Kidney (tissue), 14 donors: Measurements from ENCODE around the gene STK24. TPM values are rescaled to one million over a fixed set of nuclear protein-coding genes. Genes with fewer than 3 reads are reported as not detected.

Experiments
- DNase-seq, 5 donors: peaks; one replicate each; pipeline ENCODE4 v3.0.0-alpha.2; 2013 to 2020
- FAIRE-seq: peaks from 2 replicates; lab custom pipeline; 2012; peaks lifted over from hg19 to GRCh38; lab: Jason Lieb, UNC
- H3K27ac ChIP-seq, 2 donors: one replicate each; pipeline ENCODE4 v1.7.0; 2013; ENCODE audit warnings: low read depth in 2 of 2, low read length in 2 of 2, inconsistent platforms in 1 of 2
- H3K27me3 ChIP-seq: one replicate; pipeline ENCODE4 v1.7.1; 2013; ENCODE audit warnings: low read length, inconsistent platforms; ENCODE audit not compliant: control insufficient read depth, insufficient read depth
- H3K36me3 ChIP-seq, 3 donors: one replicate each; pipeline versions ENCODE4 v1.7.0 to v1.7.1; 2013; ENCODE audit warnings: low read length in 3 of 3, control low read depth in 1 of 3, inconsistent platforms in 1 of 3; ENCODE audit not compliant: insufficient read depth in 3 of 3, control insufficient read depth in 2 of 3
- H3K4me1 ChIP-seq, 3 donors: one replicate each; pipeline versions ENCODE4 v1.7.0 to v1.7.1; 2013; ENCODE audit warnings: low read length in 3 of 3, inconsistent platforms in 1 of 3, low read depth in 1 of 3; ENCODE audit not compliant: control insufficient read depth in 2 of 3, insufficient read depth in 2 of 3
- H3K4me3 ChIP-seq, 3 donors: one replicate each; pipeline versions ENCODE4 v1.7.0 to v1.8.1; 2013; ENCODE audit warnings: low read length in 3 of 3, control low read depth in 1 of 3, inconsistent platforms in 1 of 3
- H3K9ac ChIP-seq, 3 donors: one replicate each; pipeline versions ENCODE4 v1.7.0 to v1.7.1; 2013; ENCODE audit warnings: low read length in 3 of 3, control low read depth in 1 of 3, inconsistent platforms in 1 of 3
- H3K9me3 ChIP-seq, 3 donors: one replicate each; pipeline versions ENCODE4 v1.7.0 to v1.7.1; 2013; ENCODE audit warnings: low read length in 3 of 3, control low read depth in 1 of 3, inconsistent platforms in 1 of 3; ENCODE audit not compliant: control insufficient read depth in 2 of 3, insufficient read depth in 1 of 3
- CTCF ChIP-seq: IDR thresholded peaks from 3 replicates; pipeline ENCODE4 v1.5.1; 2012; ENCODE audit warnings: mild to moderate bottlenecking, moderate library complexity, borderline replicate concordance; ENCODE audit not compliant: insufficient read depth; ENCODE audit errors: extremely low read depth
- intact Hi-C: fragments of 100-400 bp; cut with DNase I; formaldehyde crosslinking; loops from one replicate; pipeline ENCODE4 v1.11.1; 2022
- polyA plus RNA-seq: library from polyadenylated mRNA; stranded (reverse); fragments of 350-450 nt; fragmentation: Illumina TruSeq; extraction: RNeasy Lipid Tissue Mini Kit (QIAGEN cat#74804); gene quantifications from one replicate; pipeline ENCODE4 v1.2.3, GENCODE V29; 2014; ENCODE audit warnings: low read depth, low replicate concordance; ENCODE audit not compliant: insufficient read depth
- total RNA-seq: library from RNA; stranded (reverse); fragmentation: NEBNext Ultra II Directional; extraction: Animal tissue kit (Norgen Biotek cat#: 25700); gene quantifications from one replicate; pipeline ENCODE4 v1.2.1, GENCODE V29; 2021
- donor health status: control.
- donor health status: control.
- donor health status: control.
- donor health status: control.
- donor health status: control.
- donor health status: DM: yes; HTN: yes; CAD: no.
- donor health status: Normal renal cell carcinoma (clear cell type).

The STK24 gene
- total and polyA plus RNA-seq, 2 donors from 2014 or later, result 56.7 to 122 TPM

DNA sequence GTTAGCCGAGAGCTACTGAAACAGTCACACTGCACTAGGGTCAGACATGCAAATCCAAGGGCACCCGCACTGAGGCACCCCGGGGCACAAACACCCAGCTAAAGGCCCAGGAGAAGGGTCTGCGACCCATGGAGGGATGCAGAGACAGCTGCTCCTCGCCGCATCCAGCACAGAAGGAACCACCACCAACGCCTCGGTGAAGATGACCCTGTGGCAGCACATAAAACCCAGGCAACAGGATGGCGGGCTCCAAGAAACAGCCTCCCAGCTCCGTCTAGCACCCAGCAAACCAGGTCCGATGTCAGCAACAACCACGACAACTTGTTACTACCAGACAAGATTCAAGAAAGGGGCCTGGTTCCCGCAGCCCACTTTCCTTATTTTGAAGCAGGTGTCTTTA, 82.1 kb downstream of the STK24 start:
- Histone ChIP-seq H3K4me3 (no peak overlapping the region), H3K27ac (no peak overlapping the region), H3K9me3 (no peaks in the 10 kb centered on the region), H3K27me3 (no peaks in the 10 kb centered on the region), H3K36me3 (peaks cover 0 to 3% (median 0%) of the 10 kb centered on the region in 3 donors), H3K9ac (no peak overlapping the region), H3K4me1 (peaks cover 9 to 39% (median 28%) of the 10 kb centered on the region in 3 donors)
- FAIRE-seq (no peak), DNase-seq (no peak)
- no peak for TF ChIP-seq CTCF
- intact Hi-C loops, result no loop called here

- Histone ChIP-seq H3K9me3 (no peaks in the 10 kb centered on the region), H3K4me3 (no peak overlapping the region), H3K36me3 (no peaks in the 10 kb centered on the region), H3K9ac (no peak overlapping the region), H3K27me3 (no peaks in the 10 kb centered on the region), H3K27ac (no peak overlapping the region), H3K4me1 (peaks cover 10 to 51% (median 33%) of the 10 kb centered on the region in 3 donors)
- intact Hi-C loops, result no loop called here
- DNase-seq (no peak), FAIRE-seq (no peak)
- no peak for TF ChIP-seq CTCF
Observed at GRCh38 chr13:98493042-98493712, 83.7 kb downstream of the STK24 start.

DNA sequence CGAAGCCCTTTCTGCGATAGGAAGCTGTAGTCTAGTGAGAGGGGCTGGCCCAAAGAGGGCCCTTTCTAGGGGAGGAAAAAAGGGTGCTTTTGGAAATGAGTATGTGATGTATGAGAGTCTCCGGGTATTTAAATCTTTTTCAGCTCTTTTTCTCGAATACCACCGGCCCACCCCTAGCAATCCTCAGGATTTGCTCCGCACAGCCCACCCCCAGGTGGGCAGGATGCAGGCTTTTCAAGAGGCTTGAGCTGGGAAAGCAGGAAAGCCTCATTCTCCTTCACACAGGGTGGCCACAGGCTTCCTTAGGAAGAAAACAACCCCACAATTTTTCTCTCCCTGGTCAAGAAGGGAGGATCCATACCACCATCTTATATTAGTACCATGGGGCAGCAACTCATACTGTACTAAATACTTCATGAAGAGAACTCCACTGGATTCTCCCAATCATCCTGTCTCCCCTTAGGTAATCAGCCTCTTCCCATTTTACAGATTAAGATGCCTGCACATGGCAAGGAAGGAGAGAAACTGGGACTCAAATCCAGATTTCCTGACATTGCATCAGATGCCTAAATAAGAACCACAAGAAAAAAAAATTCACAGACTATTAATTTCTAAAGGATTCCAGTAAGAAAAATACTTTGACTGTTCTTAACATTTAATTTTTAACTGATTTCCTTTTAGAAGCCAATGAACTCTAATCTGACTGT, 84.4 kb downstream of the STK24 start:
- Histone ChIP-seq H3K4me3 (no peak overlapping the region), H3K9me3 (no peaks in the 10 kb centered on the region), H3K27ac (no peak overlapping the region), H3K27me3 (no peaks in the 10 kb centered on the region), H3K9ac (no peak overlapping the region), H3K36me3 (no peaks in the 10 kb centered on the region), H3K4me1 (peaks cover 10 to 51% (median 33%) of the 10 kb centered on the region in 3 donors)
- TF ChIP-seq CTCF, result no peak
- no peak for DNase-seq
- intact Hi-C loops, result no loop called here
- no peak for FAIRE-seq
